Measurements from ENCODE around the gene LDB2.
"Not testable (repeated sequence)": the region's sequence is repeated elsewhere in the genome, so short reads cannot be mapped to it uniquely, and the experiment has no call there.

The LDB2 gene

GRCh38 chr4:16530688-16531635 is 367.5 kb downstream of the LDB2 start:
- DNase-seq, result no peak

GRCh38 chr4:16524911-16525554 is 373.4 kb downstream of the LDB2 start:
- DNase-seq, result no peak

DNA sequence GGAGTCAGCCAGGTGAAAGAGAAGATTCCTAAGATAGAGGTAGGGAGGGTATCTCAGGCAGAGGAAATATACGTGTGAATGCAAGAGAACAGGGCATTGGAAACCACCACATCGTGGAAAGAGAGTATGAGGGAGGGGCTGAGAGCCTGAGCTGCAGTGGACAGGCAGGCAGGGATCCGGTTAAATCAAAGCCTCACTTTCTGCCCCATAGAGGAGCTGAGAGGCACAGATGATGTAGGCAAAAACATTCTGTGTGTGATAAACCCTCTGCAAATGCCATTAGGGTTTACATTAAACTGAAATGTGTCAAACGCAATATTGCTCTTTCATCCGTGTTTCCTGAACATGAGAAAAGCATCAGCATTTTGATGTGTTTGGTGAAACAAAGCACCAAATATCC is 374.0 kb downstream of the LDB2 start:
- no peak for DNase-seq

GRCh38 chr4:16523526-16523925 is 374.9 kb downstream of the LDB2 start:
- not testable (repeated sequence) for DNase-seq

DNA sequence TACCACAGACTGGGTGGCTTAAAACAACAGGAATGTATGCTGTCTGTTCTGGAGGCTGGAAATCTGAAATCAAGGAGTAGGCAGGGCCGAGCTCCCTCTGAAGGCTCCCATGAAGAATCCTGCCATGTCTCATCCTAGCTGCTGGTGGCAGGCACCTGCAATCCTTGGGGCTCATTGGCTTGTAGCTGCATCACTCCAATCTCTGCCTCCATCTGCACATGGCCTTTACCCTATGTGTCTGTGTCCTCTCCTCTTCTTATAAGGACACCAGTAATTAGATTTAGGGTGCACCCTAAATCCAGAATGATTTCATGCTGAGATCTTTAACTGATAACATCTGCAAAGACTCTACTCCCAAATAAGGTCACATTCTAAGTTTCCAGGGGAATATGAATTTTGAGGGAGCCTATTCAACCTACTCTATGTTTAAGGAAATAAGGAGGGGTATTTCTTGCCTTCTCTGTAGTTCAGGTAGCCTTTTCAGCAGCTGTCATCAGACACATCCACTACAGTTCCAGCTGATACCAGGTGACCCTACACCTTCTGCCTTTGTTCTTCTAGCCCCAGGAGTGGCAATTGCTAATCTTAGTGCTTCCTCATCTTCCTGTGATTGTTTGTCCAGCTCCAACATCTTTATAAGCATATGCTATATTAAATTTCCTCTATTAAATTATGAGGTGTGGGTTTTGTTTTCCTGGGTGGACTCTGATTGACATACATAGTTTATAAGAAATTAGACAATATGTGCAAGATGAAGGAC is 377.1 kb downstream of the LDB2 start:
- no peak for DNase-seq

DNA sequence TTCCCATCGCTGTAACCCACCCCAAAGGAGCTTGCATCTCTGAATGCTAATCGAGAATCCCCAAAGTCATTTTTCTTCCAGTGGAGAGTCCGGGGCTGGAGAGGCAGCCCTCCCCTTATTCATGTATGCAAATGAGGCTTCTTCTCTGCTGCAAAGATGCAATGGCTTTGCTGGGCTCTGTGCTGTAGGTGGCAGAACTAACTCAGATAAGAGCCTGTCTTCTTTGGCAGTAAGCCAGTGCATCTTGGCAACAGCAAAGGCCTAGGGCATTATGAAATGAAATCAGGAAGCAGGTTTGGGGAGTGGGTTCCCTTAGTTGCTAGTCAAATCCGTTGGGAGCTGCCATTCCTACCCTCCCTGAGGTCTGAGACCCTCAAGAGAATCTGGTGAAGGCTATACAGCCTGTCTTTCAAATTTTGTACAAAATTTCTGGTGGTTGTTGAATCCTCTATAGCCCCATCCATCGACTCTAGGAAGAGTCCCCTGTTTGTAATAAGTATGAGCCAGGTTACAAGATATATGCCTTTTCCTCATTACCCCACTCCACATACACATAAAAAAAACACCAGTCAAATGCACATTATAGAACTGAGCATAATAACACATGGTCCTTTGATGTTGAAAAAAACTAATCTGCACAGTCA is 381.5 kb downstream of the LDB2 start:
- DNase-seq, result no peak

DNA sequence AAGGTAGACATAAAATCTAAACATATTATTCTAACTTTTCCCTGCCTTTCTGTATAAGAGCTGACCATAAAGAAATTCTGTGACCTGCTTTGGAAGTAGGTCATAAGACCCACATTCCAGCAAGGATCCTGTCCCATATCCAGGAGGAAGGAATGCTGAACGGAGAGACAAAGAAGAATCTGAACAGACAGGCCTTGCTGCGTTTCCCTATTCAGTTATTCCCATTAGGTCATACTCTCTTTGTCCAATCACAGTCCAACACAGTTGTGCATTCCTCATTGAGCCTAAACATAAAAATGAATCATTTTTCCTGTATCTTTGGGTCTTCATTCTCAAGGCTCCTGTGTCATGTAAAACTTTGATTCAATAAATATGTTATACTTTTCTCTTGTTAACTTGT is 384.6 kb downstream of the LDB2 start:
- no peak for DNase-seq

GRCh38 chr4:16508968-16509367 is 389.5 kb downstream of the LDB2 start:
- DNase-seq, result peak in 1 of 2 donors; percentile 1

DNA sequence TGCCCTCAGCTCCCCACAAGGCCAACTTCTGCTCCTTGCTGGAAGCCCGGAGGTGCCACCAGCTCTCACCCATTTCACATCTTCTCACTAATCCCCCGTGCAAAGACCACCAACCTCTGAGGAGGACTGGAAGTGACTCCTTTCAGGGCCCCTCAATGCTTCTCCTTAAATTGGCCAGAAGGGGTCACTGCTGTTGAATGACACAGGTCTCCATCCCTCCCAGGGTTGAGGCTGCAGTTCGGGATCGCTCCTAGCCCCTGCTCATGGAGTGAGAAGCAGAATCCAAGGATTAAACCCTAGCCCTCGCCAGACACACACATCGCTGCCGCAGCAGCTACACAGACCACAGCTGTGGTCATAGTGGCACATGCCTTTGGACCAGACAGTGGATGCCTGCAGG is 392.7 kb downstream of the LDB2 start:
- DNase-seq, result no peak

DNA sequence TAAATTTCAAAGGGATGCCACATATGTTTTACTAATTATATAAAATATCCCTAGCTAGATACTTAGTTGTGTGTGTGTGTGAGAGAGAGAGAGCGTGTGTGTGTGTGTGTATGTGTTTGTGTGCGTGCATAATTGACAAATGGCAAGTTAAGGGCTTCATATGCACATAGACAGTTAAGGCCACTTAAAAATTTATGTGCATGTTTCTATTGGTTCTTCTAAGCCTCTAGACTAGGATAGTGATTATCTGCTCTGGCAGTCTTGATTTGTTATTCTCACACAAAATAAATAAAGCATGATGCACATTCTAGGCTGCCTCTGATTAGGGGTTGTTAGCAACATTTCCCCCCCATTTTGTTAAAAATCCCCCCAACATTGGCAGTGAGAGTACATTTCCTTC is 393.2 kb downstream of the LDB2 start:
- DNase-seq, result no peak

GRCh38 chr4:16503421-16504100 is 394.9 kb downstream of the LDB2 start:
- DNase-seq, result no peak

- no peak for DNase-seq
Observed at GRCh38 chr4:16498978-16499377, 399.5 kb downstream of the LDB2 start.

DNA sequence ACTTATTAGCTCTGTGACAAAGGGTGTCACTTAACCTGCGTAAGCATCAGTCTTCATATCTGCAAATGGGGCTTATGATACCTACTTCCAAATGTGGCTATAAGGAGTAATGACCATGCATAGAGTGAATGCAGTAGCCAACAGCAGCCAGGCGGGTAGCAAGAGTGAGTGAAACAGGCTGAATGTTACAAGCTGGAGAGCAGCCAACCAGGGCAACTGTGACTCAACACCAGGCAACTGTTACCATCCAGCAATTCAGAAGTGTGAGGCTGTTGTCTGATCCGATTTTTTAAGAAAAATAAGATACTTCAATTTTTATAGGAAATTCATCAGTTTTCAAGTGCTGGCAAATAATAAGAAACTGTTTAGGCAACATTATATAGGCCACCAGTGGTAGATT is 401.9 kb downstream of the LDB2 start:
- DNase-seq, result no peak

- DNase-seq, result no peak
Observed at GRCh38 chr4:16492872-16493271, 405.6 kb downstream of the LDB2 start.

- DNase-seq, result no peak
Observed at GRCh38 chr4:16489226-16489625, 409.2 kb downstream of the LDB2 start.

GRCh38 chr4:16488084-16488483 is 410.4 kb downstream of the LDB2 start:
- no peak for DNase-seq

- no peak for DNase-seq
Observed at GRCh38 chr4:16484711-16485110, 413.7 kb downstream of the LDB2 start.

DNA sequence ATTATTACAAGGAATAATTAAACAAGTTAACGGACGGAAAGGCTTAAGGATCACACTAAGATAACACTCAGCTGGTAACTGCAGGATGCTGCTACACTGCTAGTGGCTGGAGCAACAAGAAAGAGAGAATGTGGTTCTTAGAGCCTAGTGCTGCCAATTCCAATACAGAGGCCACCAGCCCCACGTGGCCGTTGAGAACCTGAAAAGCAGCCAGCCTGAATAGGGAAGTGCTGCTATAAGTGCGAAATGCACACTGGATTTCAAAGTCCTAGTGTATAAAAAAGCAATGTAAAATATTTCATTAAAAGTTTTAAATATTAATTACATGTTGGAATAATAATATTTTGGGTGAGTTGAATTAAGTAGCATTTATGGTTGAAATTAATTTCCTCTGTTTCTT is 414.9 kb downstream of the LDB2 start:
- DNase-seq, result no peak

GRCh38 chr4:16480011-16480410 is 418.4 kb downstream of the LDB2 start:
- DNase-seq, result no peak

GRCh38 chr4:16472537-16472936 is 425.9 kb downstream of the LDB2 start:
- no peak for DNase-seq

- DNase-seq, result no peak
Observed at GRCh38 chr4:16467061-16467460, 431.4 kb downstream of the LDB2 start.

DNA sequence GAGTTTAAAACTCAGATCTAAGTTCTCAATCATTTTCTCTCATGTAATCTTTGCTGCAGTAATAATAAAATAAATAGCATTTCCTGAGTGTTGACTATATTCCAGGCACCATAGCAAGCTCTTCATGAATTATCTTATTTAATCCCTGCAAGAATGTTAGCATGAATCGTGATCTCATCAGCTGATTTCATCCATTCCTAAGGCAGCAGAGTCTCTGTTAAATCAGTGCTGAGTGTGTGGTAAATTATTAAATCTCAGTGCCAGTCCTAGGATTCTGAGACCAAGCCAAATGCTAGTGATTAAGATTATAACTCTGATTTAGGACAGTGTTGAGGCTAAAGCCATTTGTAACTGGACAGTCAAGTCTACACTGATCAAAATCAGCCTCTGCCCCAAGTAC is 431.9 kb downstream of the LDB2 start:
- no peak for DNase-seq
